H1 (cell line): Measurements from ENCODE around the gene DDI2. TPM values are rescaled to one million over a fixed set of nuclear protein-coding genes. Genes with fewer than 3 reads are reported as not detected.

Experiments
- CTCF ChIA-PET: fragments of 300-600 bp; sonication (Branson Sonifier 250); formaldehyde crosslinking; loops from one replicate; lab custom pipeline; 2021; ENCODE audit not compliant: partially characterized antibody; lab: Charles Lee
- POLR2A ChIA-PET: fragments of 300-600 bp; sonication (Branson Sonifier 250); formaldehyde crosslinking; loops from one replicate; lab custom pipeline; 2021; ENCODE audit warnings: inconsistent platforms; ENCODE audit not compliant: partially characterized antibody; lab: Charles Lee
- DNase-seq, 2 experiments: peaks; one replicate each; pipeline versions ENCODE4 v3.0.0 to v3.0.0-alpha.2; 2010 to 2022; ENCODE audit warnings: low spot score in 2 of 2, low read depth in 1 of 2, mixed read lengths in 1 of 2
- FAIRE-seq: peaks from 2 replicates; lab custom pipeline; 2011; peaks lifted over from hg19 to GRCh38; lab: Jason Lieb, UNC
- H2AFZ ChIP-seq: 2 replicates; pipeline ENCODE4 v1.8.1; 2012; ENCODE audit warnings: low read length, inconsistent platforms
- H2AK5ac ChIP-seq: 2 replicates; pipeline ENCODE4 v1.6.1; 2013; ENCODE audit warnings: low read depth, low read length
- H2BK120ac ChIP-seq: replicated peaks from 2 replicates; pipeline ENCODE3; 2013; ENCODE audit warnings: low read depth, low read length, inconsistent platforms
- H2BK12ac ChIP-seq: 2 replicates; pipeline ENCODE4 v1.6.1; 2013; ENCODE audit warnings: low read depth, low read length
- H2BK15ac ChIP-seq: 2 replicates; pipeline ENCODE4 v1.6.1; 2013; ENCODE audit warnings: low read length
- H2BK20ac ChIP-seq: 2 replicates; pipeline ENCODE4 v1.6.1; 2013; ENCODE audit warnings: low read length
- H2BK5ac ChIP-seq: 2 replicates; pipeline ENCODE4 v1.6.1; 2013; ENCODE audit warnings: low read depth, low read length
- H3K14ac ChIP-seq: 2 replicates; pipeline ENCODE4 v1.6.1; 2013; ENCODE audit warnings: inconsistent platforms; ENCODE audit not compliant: insufficient read length
- H3K18ac ChIP-seq: 2 replicates; pipeline ENCODE4 v1.6.1; 2013; ENCODE audit warnings: low read length; ENCODE audit errors: extremely low read depth
- H3K23ac ChIP-seq: 2 replicates; pipeline ENCODE4 v1.6.1; 2013; ENCODE audit warnings: inconsistent platforms; ENCODE audit not compliant: insufficient read length
- H3K23me2 ChIP-seq: 2 replicates; pipeline ENCODE4 v1.6.1; 2013; ENCODE audit warnings: low read depth, low read length
- H3K27ac ChIP-seq: 2 replicates; pipeline ENCODE4 v1.6.1; 2011; ENCODE audit warnings: low read depth, low read length, inconsistent platforms
- H3K27me3 ChIP-seq, 4 experiments: replicated peaks in 1 of 4; 1 replicate in 1 of 4; 2 replicates in 3 of 4; pipeline versions ENCODE4 v1.6.1 to v1.8.1; 2011 to 2013; ENCODE audit warnings: low read length in 3 of 4, mild to moderate bottlenecking in 3 of 4, inconsistent platforms in 2 of 4, mixed read lengths in 2 of 4, moderate library complexity in 1 of 4; ENCODE audit not compliant: control insufficient read depth in 3 of 4, insufficient read depth in 3 of 4; ENCODE audit errors: extremely low read depth in 1 of 4
- H3K36me3 ChIP-seq, 4 experiments: 2 replicates each; pipeline versions ENCODE4 v1.6.1 to v1.8.1; 2011 to 2013; ENCODE audit warnings: mild to moderate bottlenecking in 4 of 4, low read length in 3 of 4, moderate library complexity in 2 of 4, control low read depth in 1 of 4, inconsistent platforms in 1 of 4; ENCODE audit not compliant: insufficient read depth in 4 of 4, control insufficient read depth in 2 of 4
- H3K4ac ChIP-seq: replicated peaks from 2 replicates; pipeline ENCODE3; 2013; ENCODE audit warnings: low read length, low read depth, mixed read lengths, inconsistent platforms; ENCODE audit not compliant: insufficient read length
- H3K4me1 ChIP-seq, 4 experiments: replicated peaks in 1 of 4; 1 replicate in 1 of 4; 2 replicates in 3 of 4; pipeline versions ENCODE4 v1.6.1 to v1.8.1; 2011 to 2013; ENCODE audit warnings: low read length in 3 of 4, inconsistent platforms in 2 of 4, mixed read lengths in 1 of 4; ENCODE audit not compliant: insufficient read depth in 4 of 4, control insufficient read depth in 3 of 4
- H3K4me2 ChIP-seq, 2 experiments: 2 replicates each; pipeline versions ENCODE4 v1.6.1 to v1.8.1; 2011 to 2013; ENCODE audit warnings: low read depth in 2 of 2, low read length in 2 of 2, control low read depth in 1 of 2, inconsistent platforms in 1 of 2, mild to moderate bottlenecking in 1 of 2; ENCODE audit not compliant: insufficient read depth in 1 of 2
- H3K4me3 ChIP-seq, 4 experiments: fragments of 200-600, 300-600 bp in 1 of 4; sonication (generic), shearing (Covaris generic), sonication (Bioruptor Twin) in 1 of 4; 2 replicates each; pipeline versions ENCODE4 v1.5.1 to v1.8.1; 2011 to 2016; ENCODE audit warnings: low read length in 4 of 4, low read depth in 3 of 4, control low read depth in 2 of 4, inconsistent platforms in 2 of 4, mild to moderate bottlenecking in 2 of 4, mixed read lengths in 1 of 4, moderate library complexity in 1 of 4; ENCODE audit not compliant: insufficient read depth in 2 of 4; ENCODE audit errors: extremely low read depth in 1 of 4
- H3K56ac ChIP-seq: replicated peaks from 2 replicates; pipeline ENCODE3; 2013; ENCODE audit warnings: low read depth, mild to moderate bottlenecking, mixed read lengths, low read length, inconsistent platforms; ENCODE audit not compliant: insufficient read length
- H3K79me1 ChIP-seq: 2 replicates; pipeline ENCODE4 v1.6.1; 2013; ENCODE audit warnings: low read depth, low read length, control low read depth
- H3K79me2 ChIP-seq, 2 experiments: 2 replicates each; pipeline versions ENCODE4 v1.6.1 to v1.8.1; 2012 to 2013; ENCODE audit warnings: low read length in 2 of 2, mild to moderate bottlenecking in 2 of 2, inconsistent platforms in 1 of 2; ENCODE audit not compliant: insufficient read depth in 2 of 2, control insufficient read depth in 1 of 2
- H3K9ac ChIP-seq, 4 experiments: replicated peaks in 1 of 4; 1 replicate in 1 of 4; 2 replicates in 3 of 4; pipeline versions ENCODE4 v1.6.1 to v1.8.1; 2011 to 2013; ENCODE audit warnings: low read depth in 3 of 4, low read length in 3 of 4, control low read depth in 2 of 4, mild to moderate bottlenecking in 2 of 4, moderate library complexity in 2 of 4, inconsistent platforms in 1 of 4; ENCODE audit errors: extremely low read depth in 1 of 4
- H3K9me3 ChIP-seq, 2 experiments: 2 replicates each; pipeline versions ENCODE4 v1.6.1 to v1.8.1; 2012 to 2013; ENCODE audit warnings: mild to moderate bottlenecking in 2 of 2, moderate library complexity in 2 of 2, control low read depth in 1 of 2, inconsistent platforms in 1 of 2, low read depth in 1 of 2, low read length in 1 of 2, mixed read lengths in 1 of 2; ENCODE audit not compliant: insufficient read depth in 2 of 2
- H4K20me1 ChIP-seq, 2 experiments: replicated peaks in 1 of 2; 2 replicates each; pipeline versions ENCODE3 to v1.8.1; 2011 to 2013; ENCODE audit warnings: inconsistent platforms in 2 of 2, low read length in 2 of 2, mild to moderate bottlenecking in 1 of 2; ENCODE audit not compliant: insufficient read depth in 2 of 2, control insufficient read depth in 1 of 2
- H4K5ac ChIP-seq: 2 replicates; pipeline ENCODE4 v1.6.1; 2013; ENCODE audit warnings: low read length, low read depth, mixed read lengths, inconsistent platforms; ENCODE audit not compliant: insufficient read length
- H4K8ac ChIP-seq: 2 replicates; pipeline ENCODE4 v1.8.0; 2013; ENCODE audit warnings: mild to moderate bottlenecking, moderate library complexity, low read length, inconsistent platforms; ENCODE audit not compliant: insufficient read depth; ENCODE audit errors: extremely low read depth
- H4K91ac ChIP-seq: replicated peaks from 2 replicates; pipeline ENCODE3; 2013; ENCODE audit warnings: low read length, mixed read lengths, inconsistent platforms; ENCODE audit not compliant: insufficient read length
- CEBPB ChIP-seq: IDR thresholded peaks from 2 replicates; pipeline ENCODE4 v1.6.1; 2012; ENCODE audit warnings: low read depth, low read length
- E2F6 ChIP-seq: IDR thresholded peaks from 2 replicates; pipeline ENCODE4 v1.6.1; 2012; ENCODE audit warnings: inconsistent platforms
- EGR1 ChIP-seq: IDR thresholded peaks from 2 replicates; pipeline ENCODE4 v1.6.1; 2011; ENCODE audit warnings: low read depth, low read length, borderline replicate concordance
- FOSL1 ChIP-seq: IDR thresholded peaks from 2 replicates; pipeline ENCODE4 v1.6.1; 2011; ENCODE audit warnings: mild to moderate bottlenecking, low read depth, low read length, moderate library complexity; ENCODE audit not compliant: insufficient read depth
- HDAC6 ChIP-seq: IDR thresholded peaks from one replicate; pipeline ENCODE4 v1.7.1; 2012; ENCODE audit warnings: low read depth, mild to moderate bottlenecking, inconsistent platforms, low read length, moderate library complexity
- KDM4A ChIP-seq: IDR thresholded peaks from one replicate; pipeline ENCODE4 v1.7.1; 2012; ENCODE audit warnings: low read depth, mild to moderate bottlenecking, moderate library complexity, low read length, inconsistent platforms; ENCODE audit not compliant: severe bottlenecking
- MAFK ChIP-seq: IDR thresholded peaks from 2 replicates; pipeline ENCODE4 v1.6.1; 2012; ENCODE audit warnings: low read depth, mild to moderate bottlenecking, improper control_type of control experiment, low read length
- PHF8 ChIP-seq: fragments of 200-600 bp; sonication (generic); conservative IDR thresholded peaks from 2 replicates; pipeline ENCODE4 v1.7.1; 2012; ENCODE audit warnings: low read depth, mild to moderate bottlenecking, inconsistent platforms, low read length, moderate library complexity
- POLR2AphosphoS5 ChIP-seq: IDR thresholded peaks from 2 replicates; pipeline ENCODE4 v1.6.1; 2011; ENCODE audit warnings: low read depth, low read length
- RBBP5 ChIP-seq: IDR thresholded peaks from 2 replicates; pipeline ENCODE4 v1.7.1; 2012; ENCODE audit warnings: low read depth, mild to moderate bottlenecking, inconsistent platforms, low read length, moderate library complexity, borderline replicate concordance
- RFX5 ChIP-seq: IDR thresholded peaks from 2 replicates; pipeline ENCODE4 v1.6.1; 2011; ENCODE audit warnings: low read depth, low read length, improper control_type of control experiment, borderline replicate concordance
- SP2 ChIP-seq: IDR thresholded peaks from 2 replicates; pipeline ENCODE4 v1.6.1; 2012; ENCODE audit warnings: mild to moderate bottlenecking, low read length, inconsistent platforms
- TEAD4 ChIP-seq: IDR thresholded peaks from 2 replicates; pipeline ENCODE4 v1.6.1; 2012; ENCODE audit warnings: low read depth, low read length, inconsistent platforms, mixed read lengths
- WGBS, 2 experiments: shearing (Covaris generic) in 1 of 2; methylation state at CpG; one replicate each; pipeline versions ENCODE4 v1.1.6 to v1.1.7; 2013 to 2015; ENCODE audit warnings: low lambda C conversion rate in 2 of 2, mixed read lengths in 2 of 2, inconsistent platforms in 1 of 2, low coverage in 1 of 2, missing lambda C conversion rate in 1 of 2; ENCODE audit not compliant: insufficient replicate concordance in 2 of 2, insufficient coverage in 1 of 2, insufficient read length in 1 of 2; ENCODE audit errors: extremely low coverage in 1 of 2, missing lambda C conversion rate in 1 of 2; 5-methylcytosine and 5-hydroxymethylcytosine counted together
- polyA plus RNA-seq, 7 experiments: library from polyadenylated mRNA; depleted of rRNA in 3 of 7; stranded (reverse) in 5 of 7; unstranded in 2 of 7; fragments of >200 nt in 5 of 7; fragments of 200-250 nt in 2 of 7; gene quantifications; 1 replicate in 5 of 7; 2 replicates in 1 of 7; 4 replicates in 1 of 7; pipeline versions ENCODE4 v1.2.1 to v1.2.3, GENCODE V29; 2011 to 2013; ENCODE audit warnings: missing spikeins in 2 of 7, mixed read lengths in 2 of 7
- total RNA-seq: library from RNA; stranded (reverse); fragmentation: NEBNext Ultra II Directional; extraction: Animal tissue kit (Norgen Biotek cat#: 25700); gene quantifications from 2 replicates; pipeline ENCODE4 v1.2.1, GENCODE V29; 2021

DDI2 gene
- total and polyA plus RNA-seq, 2 of the 8 experiments (the other 6 are each of a cell fraction or from before 2014, with no cell fraction given) = 7.7 to 38.3 TPM

DNA sequence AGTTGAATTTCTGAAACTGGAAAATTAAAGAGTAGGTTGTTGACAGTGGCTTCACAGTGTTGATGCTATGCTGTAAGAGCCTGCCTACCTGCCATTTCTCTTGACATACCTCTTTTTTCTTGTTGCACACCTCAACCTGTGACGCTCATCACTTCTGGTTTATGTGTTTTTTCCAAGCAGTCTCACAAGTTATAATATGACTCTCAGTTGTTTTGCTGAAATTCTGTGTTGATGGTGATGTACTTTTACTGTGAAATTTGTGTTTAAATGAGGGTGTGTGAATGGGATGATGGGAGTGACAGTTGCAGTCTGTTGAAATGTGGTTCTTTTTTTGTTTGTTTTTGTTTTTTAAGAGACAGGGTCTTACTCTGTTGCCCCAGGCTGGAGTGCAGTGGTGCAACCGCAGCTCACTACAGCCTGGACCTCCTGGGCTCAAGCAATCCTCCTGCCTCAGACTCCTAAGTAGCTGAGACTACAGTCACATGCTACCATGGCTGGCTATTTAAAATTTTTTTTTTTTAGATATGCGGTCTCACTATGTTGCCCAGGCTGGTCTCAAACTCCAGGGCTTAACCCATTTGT lies 7.0 kb downstream of the DDI2 start:
- no peak overlapping the region for H3K9ac ChIP-seq
- no peak overlapping the region for H4K5ac ChIP-seq
- no peak overlapping the region for H3K23ac ChIP-seq
- no peak overlapping the region for H2BK5ac ChIP-seq
- no peak overlapping the region for H2BK12ac ChIP-seq
- peaks cover 24 to 92% of the 10 kb centered on the region in 2 experiments for H3K79me2 ChIP-seq
- no peak overlapping the region for H2BK15ac ChIP-seq
- peaks cover 4% of the 10 kb centered on the region; the same call in 1 of the 2 replicates for H3K79me1 ChIP-seq
- no peak overlapping the region for H3K4ac ChIP-seq
- ChIA-PET CTCF (interaction anchor here (0.6 to 1.2 kb wide), 4 partner anchors 30 to 93 kb away, joined by 3 read pairs; no protein-coding TSS in a partner anchor), POLR2A (interaction anchor here (0.6 to 0.7 kb wide), 3 partner anchors 33 to 225 kb away, joined by 3 read pairs; no protein-coding TSS in a partner anchor)
- H3K23me2 ChIP-seq = no peaks in the 10 kb centered on the region
- no peak for FAIRE-seq
- peaks cover 13 to 20% of the 10 kb centered on the region in 2 experiments for H4K20me1 ChIP-seq
- no peaks in the 10 kb centered on the region; a peak in 1 of 7 replicates for H3K4me1 ChIP-seq
- no peak overlapping the region for H3K27ac ChIP-seq
- 94% methylated on average over 3 of the region's 3 CpGs; no CpG with 5 or more reads in 1 of the 2 experiments for WGBS, 2 experiments
- H3K9me3 ChIP-seq = no peaks in the 10 kb centered on the region
- H3K56ac ChIP-seq = no peak overlapping the region
- no peak overlapping the region for H4K8ac ChIP-seq
- H3K4me2 ChIP-seq = no peak overlapping the region
- no peak overlapping the region for H3K14ac ChIP-seq
- DNase-seq = no peak
- H3K18ac ChIP-seq = no peak overlapping the region
- no peak overlapping the region for H3K4me3 ChIP-seq
- H3K36me3 ChIP-seq = peaks cover 5 to 19% (median 14%) of the 10 kb centered on the region in 4 experiments; a peak in 7 of 8 replicates
- no peak overlapping the region for H2BK20ac ChIP-seq
- no peak overlapping the region for H2AFZ ChIP-seq
- no peak overlapping the region for H2BK120ac ChIP-seq
- H2AK5ac ChIP-seq = no peak overlapping the region
- H3K27me3 ChIP-seq = no peaks in the 10 kb centered on the region
- H4K91ac ChIP-seq = no peak overlapping the region
- TF ChIP-seq KDM4A (no peak), FOSL1 (no peak), POLR2AphosphoS5 (no peak), CEBPB (no peak), RBBP5 (no peak), HDAC6 (no peak), MAFK (no peak), E2F6 (no peak), TEAD4 (no peak), PHF8 (no peak), EGR1 (no peak), RFX5 (no peak), SP2 (no peak)
